Astrocyte (in vitro differentiated cells and primary cell): ENCODE data around the gene TMCC1. TPM values are rescaled to one million over a fixed set of nuclear protein-coding genes. Genes with fewer than 3 reads are reported as not detected.
"Not testable (repeated sequence)": the region's sequence is repeated elsewhere in the genome, so short reads cannot be mapped to it uniquely, and the experiment has no call there.

Experiments
- DNase-seq: peaks from one replicate; pipeline ENCODE4 v3.0.0-alpha.2; 2010; ENCODE audit warnings: low read depth
- FAIRE-seq: peaks from 2 replicates; lab custom pipeline; 2011; peaks lifted over from hg19 to GRCh38; lab: Jason Lieb, UNC
- H2AFZ ChIP-seq: 2 replicates; pipeline ENCODE4 v1.6.0; 2012; ENCODE audit warnings: low read depth, low read length, inconsistent platforms
- H3K27ac ChIP-seq: 2 replicates; pipeline ENCODE4 v1.5.1; 2011; ENCODE audit warnings: low read depth, low read length, inconsistent platforms
- H3K27me3 ChIP-seq: 2 replicates; pipeline ENCODE4 v1.6.0; 2011; ENCODE audit warnings: low read length, inconsistent platforms; ENCODE audit not compliant: insufficient read depth
- H3K36me3 ChIP-seq: 2 replicates; pipeline ENCODE4 v1.5.1; 2011; ENCODE audit warnings: low read length, inconsistent platforms; ENCODE audit not compliant: insufficient read depth
- H3K4me1 ChIP-seq: 2 replicates; pipeline ENCODE4 v1.5.1; 2011; ENCODE audit warnings: low read length, inconsistent platforms; ENCODE audit not compliant: insufficient read depth
- H3K4me2 ChIP-seq: 2 replicates; pipeline ENCODE4 v1.6.0; 2012; ENCODE audit warnings: low read length, inconsistent platforms
- H3K4me3 ChIP-seq: 2 replicates; pipeline ENCODE4 v1.5.1; 2011; ENCODE audit warnings: low read depth, mild to moderate bottlenecking, low read length, inconsistent platforms; ENCODE audit not compliant: insufficient read depth
- H3K79me2 ChIP-seq: 2 replicates; pipeline ENCODE4 v1.6.0; 2012; ENCODE audit warnings: mild to moderate bottlenecking, low read length, inconsistent platforms; ENCODE audit not compliant: insufficient read depth
- H3K9ac ChIP-seq: 2 replicates; pipeline ENCODE4 v1.6.0; 2012; ENCODE audit warnings: mild to moderate bottlenecking, low read length, inconsistent platforms
- H3K9me3 ChIP-seq: 2 replicates; pipeline ENCODE4 v1.5.1; 2012; ENCODE audit warnings: low read depth, mild to moderate bottlenecking, low read length, inconsistent platforms; ENCODE audit not compliant: insufficient read depth
- H4K20me1 ChIP-seq: 2 replicates; pipeline ENCODE4 v1.6.0; 2012; ENCODE audit warnings: low read length, inconsistent platforms; ENCODE audit not compliant: insufficient read depth
- H3K27ac Mint-ChIP-seq: one replicate; pipeline ENCODE4 v1.8.0; 2021; ENCODE audit warnings: mild to moderate bottlenecking, mixed read lengths; ENCODE audit not compliant: unreplicated experiment
- H3K27me3 Mint-ChIP-seq: one replicate; pipeline ENCODE4 v1.8.0; 2021; ENCODE audit warnings: low read depth, mixed read lengths; ENCODE audit not compliant: unreplicated experiment
- H3K36me3 Mint-ChIP-seq: one replicate; pipeline ENCODE4 v1.8.0; 2021; ENCODE audit warnings: low read depth, mixed read lengths; ENCODE audit not compliant: unreplicated experiment
- H3K4me1 Mint-ChIP-seq: one replicate; pipeline ENCODE4 v1.8.0; 2021; ENCODE audit warnings: low read depth, mixed read lengths; ENCODE audit not compliant: unreplicated experiment
- H3K4me3 Mint-ChIP-seq: one replicate; pipeline ENCODE4 v1.8.0; 2021; ENCODE audit warnings: mild to moderate bottlenecking, moderate library complexity, mixed read lengths; ENCODE audit not compliant: unreplicated experiment
- H3K9me3 Mint-ChIP-seq: one replicate; pipeline ENCODE4 v1.8.0; 2021; ENCODE audit warnings: mild to moderate bottlenecking, mixed read lengths; ENCODE audit not compliant: unreplicated experiment
- CTCF ChIP-seq: IDR thresholded peaks from 2 replicates; pipeline ENCODE4 v1.5.1; 2011; ENCODE audit warnings: low read depth, mild to moderate bottlenecking, inconsistent platforms, low read length, moderate library complexity; ENCODE audit not compliant: insufficient read depth
- EZH2 ChIP-seq: IDR thresholded peaks from 2 replicates; pipeline ENCODE4 v1.6.1; 2012; ENCODE audit warnings: mild to moderate bottlenecking, low read length, inconsistent platforms; ENCODE audit not compliant: insufficient read depth
- total RNA-seq: library from RNA; stranded (reverse); gene quantifications from 2 replicates; pipeline ENCODE4 v1.2.1, GENCODE V29; 2021

Gene TMCC1
- total RNA-seq, 1 donor from 2014 or later, result 37.9 TPM

GRCh38 chr3:129878355-129878754 is 15.2 kb downstream of the TMCC1 start:
- FAIRE-seq (no peak), DNase-seq (no peak)
- no peak overlapping the region for H3K9ac ChIP-seq
- Mint-ChIP-seq H3K4me3 (no peak overlapping the region), H3K27me3 (no peaks in the 10 kb centered on the region), H3K4me1 (peaks cover 9% of the 10 kb centered on the region), H3K36me3 (peaks cover 4% of the 10 kb centered on the region), H3K27ac (no peak overlapping the region), H3K9me3 (no peaks in the 10 kb centered on the region)
- peaks cover 49% of the 10 kb centered on the region for H4K20me1 ChIP-seq
- no peaks in the 10 kb centered on the region for H3K36me3 ChIP-seq
- TF ChIP-seq CTCF (no peak), EZH2 (no peak)
- H3K79me2 ChIP-seq, result peaks cover 18% of the 10 kb centered on the region
- no peaks in the 10 kb centered on the region for H3K4me1 ChIP-seq
- H3K9me3 ChIP-seq, result no peaks in the 10 kb centered on the region
- no peak overlapping the region for H3K4me3 ChIP-seq
- H2AFZ ChIP-seq, result no peak overlapping the region
- no peak overlapping the region for H3K27ac ChIP-seq
- H3K4me2 ChIP-seq, result no peak overlapping the region
- H3K27me3 ChIP-seq, result no peaks in the 10 kb centered on the region

GRCh38 chr3:129874479-129874878 is 19.0 kb downstream of the TMCC1 start:
- not testable (repeated sequence) for H3K27me3 Mint-ChIP-seq, H3K4me3 Mint-ChIP-seq, H3K9ac ChIP-seq, DNase-seq, H3K4me1 ChIP-seq, H2AFZ ChIP-seq, H3K4me3 ChIP-seq, H3K27ac Mint-ChIP-seq, H3K27ac ChIP-seq, FAIRE-seq, H3K36me3 ChIP-seq, H3K79me2 ChIP-seq, H3K4me2 ChIP-seq, H3K9me3 Mint-ChIP-seq, H3K27me3 ChIP-seq, H3K9me3 ChIP-seq
- Mint-ChIP-seq H3K4me1 (peaks cover 12% of the 10 kb centered on the region), H3K36me3 (peaks cover 13% of the 10 kb centered on the region)
- peaks cover 28% of the 10 kb centered on the region for H4K20me1 ChIP-seq

- Histone ChIP-seq H3K4me3 (no peak overlapping the region), H3K27ac (no peak overlapping the region), H3K36me3 (no peaks in the 10 kb centered on the region), H3K4me2 (no peak overlapping the region), H3K79me2 (peaks cover 15% of the 10 kb centered on the region), H2AFZ (no peak overlapping the region), H3K4me1 (no peaks in the 10 kb centered on the region), H4K20me1 (peaks cover 31% of the 10 kb centered on the region), H3K27me3 (no peaks in the 10 kb centered on the region), H3K9me3 (no peaks in the 10 kb centered on the region), H3K9ac (no peak overlapping the region)
- Mint-ChIP-seq H3K4me1 (peaks cover 3% of the 10 kb centered on the region), H3K4me3 (no peak overlapping the region), H3K9me3 (no peaks in the 10 kb centered on the region), H3K36me3 (peaks cover 9% of the 10 kb centered on the region), H3K27me3 (no peaks in the 10 kb centered on the region), H3K27ac (no peak overlapping the region)
- DNase-seq (no peak), FAIRE-seq (no peak)
- no peak for TF ChIP-seq EZH2
- TF ChIP-seq CTCF, result no peak
Observed at GRCh38 chr3:129868912-129869311, 24.6 kb downstream of the TMCC1 start.
